Mesodermal cell (in vitro differentiated cells): ENCODE results near the gene SH3GL3.

Experiments used
- H3K27ac ChIP-seq: 2 replicates; pipeline ENCODE4 v1.7.0; 2013; ENCODE audit warnings: mild to moderate bottlenecking, low read depth, low read length, moderate library complexity; ENCODE audit not compliant: severe bottlenecking
- H3K36me3 ChIP-seq: 2 replicates; pipeline ENCODE4 v1.7.1; 2013; ENCODE audit warnings: mild to moderate bottlenecking, low read length, moderate library complexity; ENCODE audit not compliant: control insufficient read depth, insufficient read depth
- H3K4me1 ChIP-seq: one replicate; pipeline ENCODE4 v1.7.1; 2013; ENCODE audit warnings: mild to moderate bottlenecking, low read length; ENCODE audit not compliant: insufficient read depth, control insufficient read depth, poor library complexity, severe bottlenecking
- H3K4me3 ChIP-seq: 2 replicates; pipeline ENCODE4 v1.7.0; 2013; ENCODE audit warnings: low read length, control low read depth, mild to moderate bottlenecking; ENCODE audit not compliant: insufficient read depth, poor library complexity, severe bottlenecking; ENCODE audit errors: extremely low read depth
- H3K9me3 ChIP-seq: 2 replicates; pipeline ENCODE4 v1.7.1; 2013; ENCODE audit warnings: mild to moderate bottlenecking, low read length, moderate library complexity; ENCODE audit not compliant: control insufficient read depth
- WGBS, 2 experiments: methylation state at CpG; one replicate each; pipeline ENCODE4 v1.1.5; 2013; ENCODE audit warnings: missing lambda C conversion rate in 2 of 2; ENCODE audit not compliant: insufficient coverage in 2 of 2; 5-methylcytosine and 5-hydroxymethylcytosine counted together

Gene SH3GL3

GRCh38 chr15:83462026-83462425 is 14.9 kb downstream of the SH3GL3 start:
- 96 to 97% methylated on average over 3 of the region's 3 CpGs for WGBS, 2 experiments
- no peak overlapping the region for H3K4me3 ChIP-seq
- H3K9me3 ChIP-seq = no peaks in the 10 kb centered on the region
- H3K27ac ChIP-seq = no peak overlapping the region
- no peaks in the 10 kb centered on the region for H3K4me1 ChIP-seq
- H3K36me3 ChIP-seq = no peaks in the 10 kb centered on the region

- 74 to 92% methylated on average over 2 to 3 of the region's 4 CpGs for WGBS, 2 experiments
- Histone ChIP-seq H3K4me1 (no peaks in the 10 kb centered on the region), H3K4me3 (no peak overlapping the region), H3K9me3 (no peaks in the 10 kb centered on the region), H3K27ac (no peak overlapping the region), H3K36me3 (no peaks in the 10 kb centered on the region)
Observed at GRCh38 chr15:83462953-83463433, 15.9 kb downstream of the SH3GL3 start.

DNA sequence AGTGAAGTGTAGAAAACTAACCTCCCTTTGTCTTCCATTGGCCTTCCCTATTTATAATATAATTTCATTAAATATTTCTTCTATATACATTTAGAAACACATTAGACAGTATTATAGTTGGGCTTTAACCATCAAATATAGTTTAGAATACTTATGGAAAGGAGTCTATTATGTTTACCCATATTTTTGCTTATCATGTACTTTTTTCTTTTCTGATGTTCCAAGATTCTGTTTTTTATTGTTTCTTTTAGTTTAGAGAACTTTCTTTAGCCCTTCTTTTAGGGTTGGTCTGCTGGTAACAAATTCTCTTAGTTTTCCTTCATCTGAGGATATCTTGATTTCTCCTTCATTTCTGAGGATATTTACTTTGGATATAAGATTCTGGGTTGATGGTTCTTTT is 23.7 kb downstream of the SH3GL3 start:
- H3K4me3 ChIP-seq = no peak overlapping the region
- H3K27ac ChIP-seq = no peak overlapping the region
- no peaks in the 10 kb centered on the region for H3K36me3 ChIP-seq
- no peaks in the 10 kb centered on the region for H3K4me1 ChIP-seq
- H3K9me3 ChIP-seq = peaks cover 8% of the 10 kb centered on the region

GRCh38 chr15:83471307-83471866 is 24.2 kb downstream of the SH3GL3 start:
- peaks cover 3% of the 10 kb centered on the region for H3K4me1 ChIP-seq
- H3K4me3 ChIP-seq = no peak overlapping the region
- peaks cover 8% of the 10 kb centered on the region for H3K9me3 ChIP-seq
- H3K27ac ChIP-seq = no peak overlapping the region
- H3K36me3 ChIP-seq = no peaks in the 10 kb centered on the region
- 100% methylated on average over 1 of the region's 1 CpG for WGBS, 2 experiments

GRCh38 chr15:83472151-83472550 is 25.0 kb downstream of the SH3GL3 start:
- Histone ChIP-seq H3K27ac (no peak overlapping the region), H3K4me1 (peaks cover 9% of the 10 kb centered on the region), H3K4me3 (no peak overlapping the region), H3K9me3 (peaks cover 8% of the 10 kb centered on the region), H3K36me3 (no peaks in the 10 kb centered on the region)
- 89 to 100% methylated on average over 2 to 3 of the region's 3 CpGs for WGBS, 2 experiments

DNA sequence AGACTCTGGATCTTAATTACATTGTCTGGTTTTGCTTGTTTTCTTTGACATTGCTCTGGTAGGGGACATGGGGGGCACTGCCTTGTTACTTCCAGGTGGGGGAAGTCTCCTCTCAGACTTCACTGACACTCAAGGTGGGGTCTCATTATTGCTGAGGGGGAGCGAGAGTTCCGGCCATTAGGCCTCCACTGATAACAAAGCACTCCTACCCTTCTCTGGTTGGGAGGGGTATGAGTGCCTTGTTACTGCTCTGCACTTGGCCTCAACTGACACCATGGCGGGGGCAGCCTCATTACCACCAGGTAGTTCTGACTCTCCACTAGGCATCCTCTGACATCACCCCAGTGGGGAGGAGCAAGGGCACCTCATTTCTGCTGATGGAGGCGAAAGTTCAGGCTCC is 25.7 kb downstream of the SH3GL3 start:
- no peak overlapping the region for H3K27ac ChIP-seq
- peaks cover 9% of the 10 kb centered on the region for H3K4me1 ChIP-seq
- H3K4me3 ChIP-seq = no peak overlapping the region
- WGBS, 2 experiments = 80% methylated on average over 1 of the region's 4 CpGs; no CpG with 5 or more reads in 1 of the 2 experiments
- no peaks in the 10 kb centered on the region for H3K36me3 ChIP-seq
- H3K9me3 ChIP-seq = peaks cover 8% of the 10 kb centered on the region

DNA sequence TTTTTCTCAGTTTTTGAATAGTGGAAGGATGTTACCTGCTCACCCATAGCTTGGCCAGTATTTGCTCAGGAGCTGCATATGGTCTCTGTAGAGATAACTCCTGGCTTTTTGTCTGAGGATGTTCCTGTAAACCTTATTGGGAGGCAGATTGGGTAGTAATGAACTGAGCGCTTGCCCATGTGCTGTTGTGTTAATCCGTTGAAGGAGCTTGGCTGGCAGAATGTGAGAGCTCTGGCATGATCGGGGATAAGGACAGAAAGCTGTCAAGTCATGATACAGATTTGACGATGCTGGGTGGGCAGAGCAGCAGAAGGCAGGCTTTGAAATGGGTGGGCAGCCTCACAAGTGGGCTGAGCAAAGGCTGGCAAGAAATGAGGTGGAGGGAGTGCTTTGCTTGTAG is 27.4 kb downstream of the SH3GL3 start:
- H3K4me1 ChIP-seq = peaks cover 9% of the 10 kb centered on the region
- WGBS, 2 experiments = 73 to 75% methylated on average over 4 of the region's 4 CpGs
- H3K36me3 ChIP-seq = no peaks in the 10 kb centered on the region
- H3K4me3 ChIP-seq = no peak overlapping the region
- H3K27ac ChIP-seq = no peak overlapping the region
- peaks cover 8% of the 10 kb centered on the region for H3K9me3 ChIP-seq

DNA sequence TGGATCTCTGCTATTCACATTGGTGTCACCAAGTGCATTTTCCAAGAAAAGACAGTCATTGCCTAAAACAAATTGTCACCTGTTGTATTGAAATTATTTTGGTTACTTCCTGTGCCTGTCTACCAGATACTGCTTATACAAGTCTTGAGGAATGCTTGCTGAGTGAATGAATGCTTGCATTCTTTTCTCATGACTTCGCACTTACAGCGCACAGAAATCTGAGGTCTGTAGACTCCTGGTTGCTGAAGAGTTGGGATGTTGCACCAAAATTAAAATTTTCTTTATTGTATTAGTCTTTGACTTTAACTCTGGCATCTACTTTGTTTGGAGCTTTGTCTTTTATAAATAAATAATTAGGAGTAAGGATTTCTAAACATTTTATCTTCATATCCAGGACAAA is 28.4 kb downstream of the SH3GL3 start:
- WGBS, 2 experiments = 76% methylated on average over 2 of the region's 2 CpGs; no CpG with 5 or more reads in 1 of the 2 experiments
- Histone ChIP-seq H3K27ac (no peak overlapping the region), H3K4me3 (no peak overlapping the region), H3K4me1 (peaks cover 9% of the 10 kb centered on the region), H3K9me3 (peaks cover 8% of the 10 kb centered on the region), H3K36me3 (no peaks in the 10 kb centered on the region)

- no peak overlapping the region for H3K4me3 ChIP-seq
- no peak overlapping the region for H3K27ac ChIP-seq
- H3K9me3 ChIP-seq = peaks cover 7% of the 10 kb centered on the region
- no CpG with 5 or more reads among the region's 2 CpGs for WGBS, 2 experiments
- no peaks in the 10 kb centered on the region for H3K36me3 ChIP-seq
- H3K4me1 ChIP-seq = peaks cover 9% of the 10 kb centered on the region
Observed at GRCh38 chr15:83476066-83476465, 28.9 kb downstream of the SH3GL3 start.

- Histone ChIP-seq H3K36me3 (no peaks in the 10 kb centered on the region), H3K4me1 (peaks cover 9% of the 10 kb centered on the region), H3K4me3 (no peak overlapping the region), H3K9me3 (peaks cover under 1% of the 10 kb centered on the region), H3K27ac (no peak overlapping the region)
- WGBS, 2 experiments = 69 to 100% methylated on average over 2 of the region's 2 CpGs
Observed at GRCh38 chr15:83476708-83477107, 29.6 kb downstream of the SH3GL3 start.

- Histone ChIP-seq H3K36me3 (no peaks in the 10 kb centered on the region), H3K27ac (no peak overlapping the region), H3K4me1 (peaks cover 9% of the 10 kb centered on the region), H3K4me3 (no peak overlapping the region), H3K9me3 (no peaks in the 10 kb centered on the region)
- 92 to 100% methylated on average over 2 of the region's 3 CpGs for WGBS, 2 experiments
Observed at GRCh38 chr15:83477172-83477807, 30.1 kb downstream of the SH3GL3 start.
